Caco-2 (cell line): Measurements from ENCODE around the gene CYP46A1. TPM values are rescaled to one million over a fixed set of nuclear protein-coding genes. Genes with fewer than 3 reads are reported as not detected.

Experiments
- BruUV-seq: library from RNA; stranded (reverse); fragments of 400-500 nt; replicated peaks from 2 replicates; lab custom pipeline; 2021; lab: Mats Ljungman, UMichigan
- CTCF ChIA-PET: fragments of 300-600 bp; sonication (Branson Sonifier 250); formaldehyde crosslinking; loops from one replicate; lab custom pipeline; 2022; ENCODE audit warnings: antibody characterized with exemption; lab: Charles Lee
- POLR2A ChIA-PET: fragments of 300-600 bp; sonication (Branson Sonifier 250); formaldehyde crosslinking; loops from one replicate; lab custom pipeline; 2022; ENCODE audit warnings: antibody characterized with exemption; lab: Charles Lee
- DNase-seq, 2 experiments: peaks; one replicate each; pipeline versions ENCODE4 v3.0.0 to v3.0.0-alpha.2; 2020 to 2022
- H3K27me3 ChIP-seq: replicated peaks from 2 replicates; pipeline ENCODE4 v1.6.0; 2011; ENCODE audit warnings: low read length; ENCODE audit not compliant: control insufficient read depth, insufficient read depth
- H3K36me3 ChIP-seq: 2 replicates; pipeline ENCODE4 v1.5.1; 2011; ENCODE audit warnings: low read length; ENCODE audit not compliant: control insufficient read depth, insufficient read depth
- H3K4me1 ChIP-seq: fragments of 250-450 bp; sonication (Bioruptor Pico); 2 replicates; pipeline ENCODE4 v1.5.1; 2020; ENCODE audit warnings: mild to moderate bottlenecking
- H3K4me3 ChIP-seq: 2 replicates; pipeline ENCODE4 v1.5.1; 2011; ENCODE audit warnings: low read depth, mild to moderate bottlenecking, control low read depth, low read length
- H3K9me3 ChIP-seq: fragments of 250-450 bp; sonication (Bioruptor Pico); 2 replicates; pipeline ENCODE4 v1.5.1; 2020; ENCODE audit warnings: mild to moderate bottlenecking, moderate library complexity
- H3K27ac Mint-ChIP-seq: one replicate; pipeline ENCODE4 v1.8.0; 2022; ENCODE audit warnings: mixed read lengths; ENCODE audit not compliant: unreplicated experiment
- H3K27me3 Mint-ChIP-seq: one replicate; pipeline ENCODE4 v1.8.0; 2022; ENCODE audit warnings: mixed read lengths; ENCODE audit not compliant: insufficient read depth, unreplicated experiment
- H3K36me3 Mint-ChIP-seq: one replicate; pipeline ENCODE4 v1.8.0; 2022; ENCODE audit warnings: mild to moderate bottlenecking, mixed read lengths; ENCODE audit not compliant: insufficient read depth, unreplicated experiment
- H3K4me1 Mint-ChIP-seq: one replicate; pipeline ENCODE4 v1.8.0; 2022; ENCODE audit warnings: low read depth, mixed read lengths; ENCODE audit not compliant: unreplicated experiment
- H3K4me3 Mint-ChIP-seq: one replicate; pipeline ENCODE4 v1.8.0; 2022; ENCODE audit warnings: mild to moderate bottlenecking, moderate library complexity, mixed read lengths; ENCODE audit not compliant: unreplicated experiment
- H3K9me3 Mint-ChIP-seq: one replicate; pipeline ENCODE4 v1.8.0; 2022; ENCODE audit warnings: mixed read lengths; ENCODE audit not compliant: unreplicated experiment
- CTCF ChIP-seq, 2 experiments: fragments of 200-600 bp in 1 of 2; IDR thresholded peaks; 1 replicate in 1 of 2; 2 replicates in 1 of 2; pipeline versions ENCODE4 v1.5.1 to v1.8.0; 2011 to 2022; ENCODE audit warnings: antibody characterized with exemption in 1 of 2, control low read depth in 1 of 2, inconsistent platforms in 1 of 2, low read depth in 1 of 2, low read length in 1 of 2, mild to moderate bottlenecking in 1 of 2, moderate library complexity in 1 of 2; ENCODE audit not compliant: insufficient read depth in 1 of 2, severe bottlenecking in 1 of 2, unreplicated experiment in 1 of 2
- intact Hi-C: fragments of 100-400 bp; cut with micrococcal nuclease; formaldehyde crosslinking; loops from one replicate; pipeline ENCODE4 v1.10.0; 2022; ENCODE audit not compliant: unreplicated experiment
- total RNA-seq: library from RNA; stranded (reverse); gene quantifications from 2 replicates; pipeline ENCODE4 v1.2.3, GENCODE V29; 2022

Gene CYP46A1
- total RNA-seq, 1 experiment from 2014 or later, result 0.09 TPM

GRCh38 chr14:99750746-99751450 lies 66.8 kb downstream of the CYP46A1 start:
- intact Hi-C loops, result no loop called here

DNA sequence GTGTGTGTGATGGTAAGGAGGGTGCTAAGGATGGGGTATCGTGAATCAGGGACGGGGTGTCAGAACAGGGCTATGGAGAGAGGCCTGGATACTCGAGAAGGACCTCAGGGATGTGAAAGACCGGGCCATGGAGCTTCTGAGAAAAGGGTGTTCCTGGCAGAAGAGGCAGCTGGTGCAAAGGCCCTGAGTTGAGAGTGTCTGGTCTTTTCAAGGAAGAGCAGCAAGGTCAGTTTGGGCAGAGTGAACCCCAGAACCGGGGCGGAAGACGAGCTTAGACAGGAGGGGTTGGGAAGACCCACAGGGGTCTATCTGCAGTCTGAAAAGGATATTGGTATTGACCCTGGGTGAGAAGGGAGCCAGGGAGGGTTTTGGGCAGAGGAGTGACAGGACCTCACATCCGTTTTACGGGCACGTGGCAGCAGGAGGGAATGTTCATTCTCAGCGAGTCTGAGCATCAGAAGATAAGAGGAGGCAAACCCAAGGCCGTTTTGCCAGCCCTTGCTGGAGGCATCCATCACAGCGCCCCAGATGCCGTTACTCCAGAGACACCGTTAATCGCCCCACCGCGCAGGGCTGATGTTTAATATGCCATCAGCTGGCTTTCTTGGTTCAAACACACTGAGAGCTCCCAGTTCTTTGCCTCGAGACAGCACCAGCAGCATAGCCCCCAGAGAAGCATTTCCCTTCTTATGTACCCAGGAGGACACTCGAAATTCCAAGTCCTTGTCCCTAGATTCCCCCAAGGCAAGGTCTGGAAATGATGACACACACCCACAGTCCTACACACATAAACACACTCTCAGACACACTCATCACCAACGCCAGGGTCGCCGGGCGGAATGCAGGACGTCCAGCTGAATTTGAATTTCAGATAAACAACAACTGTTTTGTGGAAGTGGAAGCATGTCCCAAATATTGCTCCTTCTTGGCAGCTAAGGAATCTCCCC lies 67.7 kb downstream of the CYP46A1 start:
- peaks cover 4% of the 10 kb centered on the region for H3K27me3 Mint-ChIP-seq
- no peaks in the 10 kb centered on the region for H3K36me3 Mint-ChIP-seq
- Histone ChIP-seq H3K36me3 (no peaks in the 10 kb centered on the region), H3K27me3 (no peaks in the 10 kb centered on the region), H3K4me1 (no peaks in the 10 kb centered on the region), H3K9me3 (no peaks in the 10 kb centered on the region), H3K4me3 (no peak overlapping the region)
- ChIA-PET POLR2A (no interaction called here), CTCF (interaction anchor here (1.1 kb wide), 1 partner anchor 21 kb away, joined by 4 read pairs; no protein-coding TSS in a partner anchor)
- no peak for DNase-seq
- no peak for TF ChIP-seq CTCF (IDR thresholded peaks at IDR 0.05; ENCODE audit: insufficient read depth in 1 of 2, low read depth in 1 of 2, low read length in 1 of 2, severe bottlenecking in 1 of 2, unreplicated experiment in 1 of 2)
- H3K4me3 Mint-ChIP-seq, result no peak overlapping the region
- no peak overlapping the region for H3K27ac Mint-ChIP-seq
- peaks cover 6% of the 10 kb centered on the region for H3K4me1 Mint-ChIP-seq
- no peaks in the 10 kb centered on the region for H3K9me3 Mint-ChIP-seq
- intact Hi-C loops, result no loop called here
- BruUV-seq, result no TSS peak

More at GRCh38 chr14:99750746-99751450, 66.8 kb downstream of the CYP46A1 start:
- no peaks in the 10 kb centered on the region for H3K36me3 Mint-ChIP-seq
- DNase-seq, result no peak
- no peaks in the 10 kb centered on the region for H3K4me1 ChIP-seq
- no peaks in the 10 kb centered on the region for H3K36me3 ChIP-seq
- H3K4me3 ChIP-seq, result no peak overlapping the region
- no TSS peak for BruUV-seq
- no peak overlapping the region for H3K4me3 Mint-ChIP-seq
- no peak for TF ChIP-seq CTCF (IDR thresholded peaks at IDR 0.05; ENCODE audit: insufficient read depth in 1 of 2, low read depth in 1 of 2, low read length in 1 of 2, severe bottlenecking in 1 of 2, unreplicated experiment in 1 of 2)
- H3K27ac Mint-ChIP-seq, result no peak overlapping the region
- POLR2A ChIA-PET, result interaction anchor here (0.5 kb wide), 1 partner anchor 159 kb away, joined by 3 read pairs; no protein-coding TSS in a partner anchor
- H3K27me3 ChIP-seq, result no peaks in the 10 kb centered on the region
- CTCF ChIA-PET, result interaction anchor here (0.5 to 1.0 kb wide), 2 partner anchors 11 to 132 kb away, joined by 3 to 4 read pairs; no protein-coding TSS in a partner anchor
- no peaks in the 10 kb centered on the region for H3K9me3 Mint-ChIP-seq
- H3K27me3 Mint-ChIP-seq, result peaks cover 4% of the 10 kb centered on the region
- no peaks in the 10 kb centered on the region for H3K9me3 ChIP-seq
- H3K4me1 Mint-ChIP-seq, result peaks cover 6% of the 10 kb centered on the region

DNA sequence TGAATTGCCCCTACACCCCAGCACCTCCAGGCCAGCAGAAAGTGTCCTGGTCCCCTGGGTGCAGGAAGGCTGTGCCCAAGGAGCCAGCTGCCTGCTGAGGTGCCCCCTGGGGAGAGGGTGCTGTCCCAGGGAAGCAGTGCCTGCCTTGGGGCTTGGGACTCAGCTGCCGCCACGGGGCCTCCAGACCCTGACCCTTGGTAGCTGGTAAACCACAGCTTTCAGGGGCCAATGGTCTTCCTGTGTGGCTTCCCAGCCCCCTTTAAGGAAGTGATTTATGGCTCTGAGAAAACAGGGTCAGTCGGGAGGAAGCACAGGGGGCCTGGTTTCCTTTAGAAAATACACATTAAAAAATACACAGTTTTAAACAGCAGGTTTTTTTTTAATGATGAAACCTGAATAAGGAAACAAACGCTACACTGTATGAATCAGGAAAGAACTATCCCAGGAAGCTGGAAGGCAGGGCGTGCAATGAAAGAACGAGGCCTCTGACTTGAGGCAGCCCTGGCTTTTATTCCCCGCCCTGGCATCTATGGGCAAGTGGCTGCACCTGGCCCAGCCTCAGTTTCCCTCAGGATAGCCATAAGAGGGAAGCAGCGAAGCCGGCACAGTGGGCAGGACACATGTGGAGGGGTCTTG lies 68.5 kb downstream of the CYP46A1 start:
- CTCF ChIA-PET, result interaction anchor here (0.5 to 1.1 kb wide), 2 partner anchors 16 to 22 kb away, joined by 3 to 4 read pairs; no protein-coding TSS in a partner anchor
- BruUV-seq, result no TSS peak
- H3K27ac Mint-ChIP-seq, result no peak overlapping the region

More for the DNA sequence above, 68.5 kb downstream of the CYP46A1 start:
- Mint-ChIP-seq H3K4me3 (no peak overlapping the region), H3K9me3 (no peaks in the 10 kb centered on the region), H3K4me1 (peaks cover 6% of the 10 kb centered on the region), H3K27me3 (peaks cover 4% of the 10 kb centered on the region), H3K36me3 (no peaks in the 10 kb centered on the region)
- Histone ChIP-seq H3K4me1 (no peaks in the 10 kb centered on the region), H3K36me3 (no peaks in the 10 kb centered on the region), H3K9me3 (no peaks in the 10 kb centered on the region), H3K27me3 (no peaks in the 10 kb centered on the region), H3K4me3 (no peak overlapping the region)
- POLR2A ChIA-PET, result no interaction called here
- no peak for TF ChIP-seq CTCF (IDR thresholded peaks at IDR 0.05; ENCODE audit: insufficient read depth in 1 of 2, low read depth in 1 of 2, low read length in 1 of 2, severe bottlenecking in 1 of 2, unreplicated experiment in 1 of 2)
- DNase-seq, result no peak
- intact Hi-C loops, result no loop called here
